GM23338 (cell line): Measurements from ENCODE around the gene DIP2C. TPM values are rescaled to one million over a fixed set of nuclear protein-coding genes. Genes with fewer than 3 reads are reported as not detected.

Experiments used
- ATAC-seq: fragments of 200-7000 bp; cut with Tn5 transposase; 3 replicates; pipeline ENCODE4 v1.9.1; 2020
- DNase-seq: peaks from one replicate; pipeline ENCODE4 v3.0.0-alpha.2; 2015; ENCODE audit warnings: low spot score
- H2AFZ ChIP-seq: fragments of 200-600 bp; sonication (generic); 2 replicates; pipeline ENCODE4 v1.8.0; 2016; ENCODE audit warnings: antibody characterized with exemption, mild to moderate bottlenecking, moderate library complexity
- H3F3A ChIP-seq: fragments of 200-600 bp; sonication (generic); replicated peaks from 2 replicates; pipeline ENCODE4 v1.8.0; 2017; ENCODE audit warnings: antibody characterized with exemption, mixed run types, low read depth
- H3K27ac ChIP-seq: fragments of 200-600 bp; sonication (generic); 2 replicates; pipeline ENCODE4 v1.6.1; 2016; ENCODE audit warnings: low read depth
- H3K27me3 ChIP-seq: fragments of 200-600 bp; sonication (generic); 2 replicates; pipeline ENCODE4 v1.8.0; 2016; ENCODE audit warnings: mild to moderate bottlenecking, mixed run types, moderate library complexity; ENCODE audit not compliant: insufficient read depth
- H3K36me3 ChIP-seq: fragments of 200-600 bp; sonication (generic); 2 replicates; pipeline ENCODE4 v1.8.0; 2016; ENCODE audit warnings: mild to moderate bottlenecking; ENCODE audit not compliant: insufficient read depth
- H3K4me1 ChIP-seq: fragments of 200-600 bp; sonication (generic); 2 replicates; pipeline ENCODE4 v1.8.0; 2016; ENCODE audit warnings: mild to moderate bottlenecking, moderate library complexity; ENCODE audit not compliant: insufficient read depth
- H3K4me2 ChIP-seq: fragments of 200-600 bp; sonication (generic); 2 replicates; pipeline ENCODE4 v1.7.1; 2017; ENCODE audit warnings: mixed run types
- H3K4me3 ChIP-seq: fragments of 200-600 bp; sonication (generic); 2 replicates; pipeline ENCODE4 v1.6.1; 2016; ENCODE audit warnings: mixed run types
- H3K79me2 ChIP-seq: fragments of 200-600 bp; sonication (generic); replicated peaks from 2 replicates; pipeline ENCODE4 v1.8.0; 2017; ENCODE audit warnings: mild to moderate bottlenecking; ENCODE audit not compliant: insufficient read depth
- H3K9me2 ChIP-seq: fragments of 200-600 bp; sonication (generic); 2 replicates; pipeline ENCODE4 v1.8.0; 2017; ENCODE audit not compliant: insufficient read depth
- H4K20me1 ChIP-seq: fragments of 200-600 bp; sonication (generic); replicated peaks from 2 replicates; pipeline ENCODE4 v1.8.0; 2017; ENCODE audit warnings: mild to moderate bottlenecking; ENCODE audit not compliant: insufficient read depth
- H3K27ac Mint-ChIP-seq: 2 replicates; pipeline ENCODE4 v1.8.0; 2020; ENCODE audit warnings: inconsistent platforms, mild to moderate bottlenecking, moderate library complexity, mixed read lengths
- H3K27me3 Mint-ChIP-seq: 3 replicates; pipeline ENCODE4 v1.8.0; 2022; ENCODE audit warnings: low read depth, mild to moderate bottlenecking, moderate library complexity, mixed read lengths, inconsistent platforms; ENCODE audit not compliant: insufficient read depth, poor library complexity
- H3K36me3 Mint-ChIP-seq: 3 replicates; pipeline ENCODE4 v1.8.0; 2021; ENCODE audit warnings: low read depth, mild to moderate bottlenecking, inconsistent platforms, moderate library complexity, mixed read lengths
- H3K4me1 Mint-ChIP-seq: 3 replicates; pipeline ENCODE4 v1.8.0; 2020; ENCODE audit warnings: mild to moderate bottlenecking, inconsistent platforms, mixed read lengths
- H3K4me3 Mint-ChIP-seq: 3 replicates; pipeline ENCODE4 v1.8.0; 2021; ENCODE audit warnings: moderate library complexity, mild to moderate bottlenecking, inconsistent platforms, mixed read lengths
- H3K9me3 Mint-ChIP-seq: 3 replicates; pipeline ENCODE4 v1.8.0; 2020; ENCODE audit warnings: moderate library complexity, mild to moderate bottlenecking, inconsistent platforms, mixed read lengths
- CREB1 ChIP-seq: fragments of 250-450 bp; sonication (Bioruptor Pico); IDR thresholded peaks from 2 replicates; pipeline ENCODE4 v1.5.0; 2020; ENCODE audit warnings: low read depth, mild to moderate bottlenecking, moderate library complexity
- ETS1 ChIP-seq: IDR thresholded peaks from 2 replicates; pipeline ENCODE4 v1.6.1; 2016; ENCODE audit warnings: antibody characterized with exemption
- EZH2phosphoT487 ChIP-seq: fragments of 200-600 bp; sonication (generic); IDR thresholded peaks from one replicate; pipeline ENCODE4 v1.8.1; 2018; ENCODE audit warnings: antibody characterized with exemption; ENCODE audit not compliant: unreplicated experiment
- JUNB ChIP-seq: IDR thresholded peaks from one replicate; pipeline ENCODE4 v1.6.1; 2016; ENCODE audit warnings: antibody characterized with exemption; ENCODE audit not compliant: unreplicated experiment
- NANOG ChIP-seq: IDR thresholded peaks from 2 replicates; pipeline ENCODE4 v1.6.1; 2016; ENCODE audit warnings: antibody characterized with exemption, borderline replicate concordance
- POLR2AphosphoS5 ChIP-seq: IDR thresholded peaks from 2 replicates; pipeline ENCODE4 v1.6.1; 2016; ENCODE audit warnings: antibody characterized with exemption, low read depth
- STAT1 ChIP-seq: IDR thresholded peaks from one replicate; pipeline ENCODE4 v1.6.1; 2016; ENCODE audit warnings: antibody characterized with exemption; ENCODE audit not compliant: unreplicated experiment
- ZNF114 ChIP-seq: fragments of 250-450 bp; sonication (Bioruptor Pico); IDR thresholded peaks from 2 replicates; pipeline ENCODE4 v1.5.0; 2020; ENCODE audit warnings: mild to moderate bottlenecking, moderate library complexity
- ZNF331 ChIP-seq: fragments of 250-450 bp; sonication (Bioruptor Pico); IDR thresholded peaks from 2 replicates; pipeline ENCODE4 v1.5.0; 2020; ENCODE audit warnings: low read depth, mild to moderate bottlenecking, moderate library complexity
- polyA plus RNA-seq: library from polyadenylated mRNA; unstranded; fragments of >200 nt; fragmentation: Nextera tagmentation; extraction: Ambion mirVana; gene quantifications from 2 replicates; pipeline ENCODE4 v1.2.1, GENCODE V29; 2016
- total RNA-seq: library from RNA; depleted of rRNA; stranded (reverse); fragments of >200 nt; shearing (Covaris generic); gene quantifications from 2 replicates; pipeline ENCODE4 v1.2.3, GENCODE V29; 2014
- TF ChIP-seq, protein P1 (sequence below): IDR thresholded peaks from one replicate; pipeline ENCODE4 v1.6.1; 2018; ENCODE audit warnings: antibody characterized with exemption; ENCODE audit not compliant: unreplicated experiment

DIP2C gene
- total and polyA plus RNA-seq, 2 experiments from 2014 or later: 5.1 to 7.7 TPM

- TF ChIP-seq ZNF114 (no peak), CREB1 (CRISPR knock-in tag) (no peak), NANOG (no peak)
Measured at GRCh38 chr10:482848-483247, 206.6 kb downstream of the DIP2C start (continued).

DNA sequence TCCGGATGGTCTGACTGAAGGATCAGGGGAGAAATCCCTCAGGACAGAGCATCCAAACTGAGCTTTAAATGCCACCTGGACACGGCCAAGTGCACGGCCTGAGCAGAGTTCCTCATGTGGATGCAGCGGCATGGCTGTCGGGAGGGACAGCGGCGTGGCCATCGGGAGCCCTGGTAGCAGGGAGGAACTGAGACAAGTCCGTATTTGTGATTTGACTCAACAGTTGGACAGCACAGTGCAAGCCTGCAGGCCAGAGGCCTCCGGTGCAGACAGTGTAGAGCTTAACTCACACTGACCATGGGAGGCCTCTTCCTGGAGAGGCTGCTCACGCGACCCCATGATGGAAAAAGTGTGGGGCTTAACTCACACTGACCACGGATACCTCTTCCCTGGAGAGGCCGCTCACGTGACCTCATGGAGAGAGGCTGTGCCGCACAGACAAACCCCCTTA lies 207.4 kb downstream of the DIP2C start:
- H3K27me3 ChIP-seq: no peaks in the 10 kb centered on the region
- peaks cover 10% of the 10 kb centered on the region for H3K27me3 Mint-ChIP-seq
- H3K9me3 Mint-ChIP-seq: peaks cover 16% of the 10 kb centered on the region
- no peaks in the 10 kb centered on the region for H3K4me1 ChIP-seq
- H3K4me1 Mint-ChIP-seq: peaks cover 27% of the 10 kb centered on the region
- H3K27ac Mint-ChIP-seq: no peak overlapping the region
- peaks cover 15% of the 10 kb centered on the region for H3K36me3 Mint-ChIP-seq
- no peak overlapping the region for H3K4me2 ChIP-seq
- TF ChIP-seq, protein P1, sequence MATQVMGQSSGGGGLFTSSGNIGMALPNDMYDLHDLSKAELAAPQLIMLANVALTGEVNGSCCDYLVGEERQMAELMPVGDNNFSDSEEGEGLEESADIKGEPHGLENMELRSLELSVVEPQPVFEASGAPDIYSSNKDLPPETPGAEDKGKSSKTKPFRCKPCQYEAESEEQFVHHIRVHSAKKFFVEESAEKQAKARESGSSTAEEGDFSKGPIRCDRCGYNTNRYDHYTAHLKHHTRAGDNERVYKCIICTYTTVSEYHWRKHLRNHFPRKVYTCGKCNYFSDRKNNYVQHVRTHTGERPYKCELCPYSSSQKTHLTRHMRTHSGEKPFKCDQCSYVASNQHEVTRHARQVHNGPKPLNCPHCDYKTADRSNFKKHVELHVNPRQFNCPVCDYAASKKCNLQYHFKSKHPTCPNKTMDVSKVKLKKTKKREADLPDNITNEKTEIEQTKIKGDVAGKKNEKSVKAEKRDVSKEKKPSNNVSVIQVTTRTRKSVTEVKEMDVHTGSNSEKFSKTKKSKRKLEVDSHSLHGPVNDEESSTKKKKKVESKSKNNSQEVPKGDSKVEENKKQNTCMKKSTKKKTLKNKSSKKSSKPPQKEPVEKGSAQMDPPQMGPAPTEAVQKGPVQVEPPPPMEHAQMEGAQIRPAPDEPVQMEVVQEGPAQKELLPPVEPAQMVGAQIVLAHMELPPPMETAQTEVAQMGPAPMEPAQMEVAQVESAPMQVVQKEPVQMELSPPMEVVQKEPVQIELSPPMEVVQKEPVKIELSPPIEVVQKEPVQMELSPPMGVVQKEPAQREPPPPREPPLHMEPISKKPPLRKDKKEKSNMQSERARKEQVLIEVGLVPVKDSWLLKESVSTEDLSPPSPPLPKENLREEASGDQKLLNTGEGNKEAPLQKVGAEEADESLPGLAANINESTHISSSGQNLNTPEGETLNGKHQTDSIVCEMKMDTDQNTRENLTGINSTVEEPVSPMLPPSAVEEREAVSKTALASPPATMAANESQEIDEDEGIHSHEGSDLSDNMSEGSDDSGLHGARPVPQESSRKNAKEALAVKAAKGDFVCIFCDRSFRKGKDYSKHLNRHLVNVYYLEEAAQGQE: no peak
- H4K20me1 ChIP-seq: no peaks in the 10 kb centered on the region; the same call in 1 of the 2 replicates
- no peak overlapping the region for H2AFZ ChIP-seq
- no peak overlapping the region for H3K4me3 Mint-ChIP-seq
- H3F3A ChIP-seq: no peaks in the 10 kb centered on the region
- DNase-seq: no peak
- ATAC-seq: no peak
- H3K36me3 ChIP-seq: no peaks in the 10 kb centered on the region
- H3K9me2 ChIP-seq: no peaks in the 10 kb centered on the region
- no peak overlapping the region for H3K4me3 ChIP-seq
- H3K79me2 ChIP-seq: no peaks in the 10 kb centered on the region
- H3K27ac ChIP-seq: no peak overlapping the region

GRCh38 chr10:481628-482027 lies 207.8 kb downstream of the DIP2C start:
- H3K4me1 ChIP-seq: no peaks in the 10 kb centered on the region
- Mint-ChIP-seq H3K27me3 (peaks cover 13% of the 10 kb centered on the region), H3K27ac (no peak overlapping the region), H3K4me1 (peaks cover 27% of the 10 kb centered on the region), H3K36me3 (peaks cover 19% of the 10 kb centered on the region), H3K9me3 (peaks cover 21% of the 10 kb centered on the region), H3K4me3 (no peak overlapping the region)
- ATAC-seq: no peak
- H3F3A ChIP-seq: no peaks in the 10 kb centered on the region
- H3K27ac ChIP-seq: no peak overlapping the region
- no peaks in the 10 kb centered on the region for H3K27me3 ChIP-seq
- H3K4me2 ChIP-seq: no peak overlapping the region
- H4K20me1 ChIP-seq: no peaks in the 10 kb centered on the region; the same call in 1 of the 2 replicates
- H2AFZ ChIP-seq: no peak overlapping the region
- no peak for DNase-seq
- no peaks in the 10 kb centered on the region for H3K9me2 ChIP-seq
- no peaks in the 10 kb centered on the region for H3K36me3 ChIP-seq
- H3K79me2 ChIP-seq: no peaks in the 10 kb centered on the region
- no peak overlapping the region for H3K4me3 ChIP-seq
- no peak for TF ChIP-seq JUNB
- TF ChIP-seq, protein P1: no peak
- TF ChIP-seq ETS1: no peak
- no peak for TF ChIP-seq POLR2AphosphoS5
- no peak for TF ChIP-seq STAT1
- no peak for TF ChIP-seq EZH2phosphoT487
- no peak for TF ChIP-seq ZNF331
- TF ChIP-seq NANOG: no peak
